HCT116 (cell line): ENCODE results near the gene S100A11.

Experiments
- CEBPB ChIP-seq: IDR thresholded peaks from 2 replicates; pipeline ENCODE4 v1.6.1; 2012; ENCODE audit warnings: low read depth
- EGR1 ChIP-seq: IDR thresholded peaks from 2 replicates; pipeline ENCODE4 v1.6.1; 2012; ENCODE audit warnings: low read depth
- ELF1 ChIP-seq: IDR thresholded peaks from 2 replicates; pipeline ENCODE4 v1.6.1; 2012; ENCODE audit warnings: low read depth, borderline replicate concordance
- EZH2 ChIP-seq: fragments of 200-600 bp; sonication (generic); IDR thresholded peaks from 2 replicates; pipeline ENCODE4 v1.6.1; 2017; ENCODE audit warnings: antibody characterized with exemption, mixed run types
- EZH2phosphoT487 ChIP-seq: fragments of 200-600 bp; IDR thresholded peaks from 2 replicates; pipeline ENCODE4 v1.6.1; 2018; ENCODE audit warnings: antibody characterized with exemption, borderline replicate concordance
- JUND ChIP-seq: IDR thresholded peaks from 2 replicates; pipeline ENCODE4 v1.6.1; 2012
- POLR2A ChIP-seq: IDR thresholded peaks from 2 replicates; pipeline ENCODE4 v1.7.0; 2011; ENCODE audit warnings: borderline replicate concordance; ENCODE audit not compliant: insufficient read depth, insufficient read length; ENCODE audit errors: extremely low read depth
- REST ChIP-seq: IDR thresholded peaks from 2 replicates; pipeline ENCODE4 v1.6.1; 2012; ENCODE audit warnings: low read depth
- YY1 ChIP-seq: IDR thresholded peaks from 2 replicates; pipeline ENCODE4 v1.6.1; 2011; ENCODE audit warnings: low read length, low read depth, moderate library complexity, mild to moderate bottlenecking; ENCODE audit not compliant: insufficient replicate concordance; ENCODE audit errors: extremely low read depth
- ZBTB33 ChIP-seq: IDR thresholded peaks from 2 replicates; pipeline ENCODE4 v1.6.1; 2011; ENCODE audit warnings: mild to moderate bottlenecking, low read length, moderate library complexity; ENCODE audit not compliant: insufficient replicate concordance; ENCODE audit errors: extremely low read depth
- TF ChIP-seq, protein P1 (sequence below), 3 experiments: fragments of 200-600 bp in 1 of 3; sonication (generic) in 1 of 3; IDR thresholded peaks in 2 of 3; conservative IDR thresholded peaks in 1 of 3; 2 replicates each; pipeline ENCODE4 v1.5.1; 2012 to 2017; ENCODE audit warnings: low read depth in 2 of 3, low read length in 2 of 3, antibody characterized with exemption in 1 of 3, borderline replicate concordance in 1 of 3, control low read depth in 1 of 3, mild to moderate bottlenecking in 1 of 3, mixed read lengths in 1 of 3, mixed run types in 1 of 3, moderate library complexity in 1 of 3; ENCODE audit not compliant: insufficient read depth in 1 of 3

DNA sequence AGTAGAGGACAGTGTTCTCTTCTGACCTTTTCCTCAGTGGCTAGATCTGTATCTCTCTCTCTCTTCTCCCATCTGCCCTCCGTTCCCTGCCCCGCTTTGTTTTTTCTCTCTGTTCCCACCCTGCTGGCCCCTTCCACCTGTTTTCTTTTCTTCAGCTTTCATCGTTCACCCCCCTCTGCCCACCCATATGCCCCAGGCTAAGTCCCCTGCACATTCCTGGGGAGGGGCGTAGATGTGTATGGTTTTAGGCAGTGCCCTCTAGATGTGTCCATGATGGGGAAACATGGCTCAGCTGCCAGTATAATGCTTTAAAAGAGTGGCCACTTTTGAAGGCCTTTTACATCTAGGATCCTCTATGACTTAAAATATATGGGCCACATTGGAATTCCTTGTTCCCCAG is 13.6 kb downstream of the S100A11 start:
- TF ChIP-seq, protein P1, sequence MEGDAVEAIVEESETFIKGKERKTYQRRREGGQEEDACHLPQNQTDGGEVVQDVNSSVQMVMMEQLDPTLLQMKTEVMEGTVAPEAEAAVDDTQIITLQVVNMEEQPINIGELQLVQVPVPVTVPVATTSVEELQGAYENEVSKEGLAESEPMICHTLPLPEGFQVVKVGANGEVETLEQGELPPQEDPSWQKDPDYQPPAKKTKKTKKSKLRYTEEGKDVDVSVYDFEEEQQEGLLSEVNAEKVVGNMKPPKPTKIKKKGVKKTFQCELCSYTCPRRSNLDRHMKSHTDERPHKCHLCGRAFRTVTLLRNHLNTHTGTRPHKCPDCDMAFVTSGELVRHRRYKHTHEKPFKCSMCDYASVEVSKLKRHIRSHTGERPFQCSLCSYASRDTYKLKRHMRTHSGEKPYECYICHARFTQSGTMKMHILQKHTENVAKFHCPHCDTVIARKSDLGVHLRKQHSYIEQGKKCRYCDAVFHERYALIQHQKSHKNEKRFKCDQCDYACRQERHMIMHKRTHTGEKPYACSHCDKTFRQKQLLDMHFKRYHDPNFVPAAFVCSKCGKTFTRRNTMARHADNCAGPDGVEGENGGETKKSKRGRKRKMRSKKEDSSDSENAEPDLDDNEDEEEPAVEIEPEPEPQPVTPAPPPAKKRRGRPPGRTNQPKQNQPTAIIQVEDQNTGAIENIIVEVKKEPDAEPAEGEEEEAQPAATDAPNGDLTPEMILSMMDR (IDR thresholded peaks at IDR 0.05 in 2 of 3, conservative IDR thresholded peaks at IDR 0.05 in 1 of 3; ENCODE audit: borderline replicate concordance in 1 of 3, insufficient read depth in 1 of 3, low read depth in 2 of 3, low read length in 2 of 3): no peak
- no peak for TF ChIP-seq POLR2A
- TF ChIP-seq JUND: no peak
- TF ChIP-seq ZBTB33: no peak
- no peak for TF ChIP-seq CEBPB
- no peak for TF ChIP-seq EZH2
- no peak for TF ChIP-seq YY1
- TF ChIP-seq ELF1: no peak
- no peak for TF ChIP-seq EGR1
- TF ChIP-seq REST: no peak
- no peak for TF ChIP-seq EZH2phosphoT487
